AG20443 (cell line): ENCODE measurements around the gene ZNF512B.
"Not testable (repeated sequence)": the region's sequence is repeated elsewhere in the genome, so short reads cannot be mapped to it uniquely, and the experiment has no call there.

Experiments used
- DNase-seq: peaks from one replicate; pipeline ENCODE4 v3.0.0; 2012; ENCODE audit warnings: low spot score, mixed read lengths

The ZNF512B gene

GRCh38 chr20:63969838-63970713 is at the start of gene ZNF512B:
Gene ZNF512B (minus strand): TSS chr20:63969930. CDS start chr20:63967950, 1,980 bp downstream.
- peak; percentile 94 for DNase-seq

GRCh38 chr20:64015635-64016034 is 45.9 kb upstream of the ZNF512B start:
- DNase-seq = no peak

- not testable (repeated sequence) for DNase-seq
Measured at GRCh38 chr20:64012385-64013154, 42.8 kb upstream of the ZNF512B start.

- DNase-seq = no peak
Measured at GRCh38 chr20:64011366-64011779, 41.6 kb upstream of the ZNF512B start.

GRCh38 chr20:64010711-64011237 is 41.0 kb upstream of the ZNF512B start:
- peak; percentile 47 for DNase-seq

GRCh38 chr20:64009811-64010387 is 40.2 kb upstream of the ZNF512B start:
- no peak for DNase-seq

- no peak for DNase-seq
Measured at GRCh38 chr20:64006902-64007301, 37.2 kb upstream of the ZNF512B start.

GRCh38 chr20:64006490-64006889 is 36.8 kb upstream of the ZNF512B start:
- no peak for DNase-seq

GRCh38 chr20:64005394-64005793 is 35.7 kb upstream of the ZNF512B start:
- no peak for DNase-seq

GRCh38 chr20:64003960-64004725 is 34.4 kb upstream of the ZNF512B start:
- no peak for DNase-seq

- DNase-seq = no peak
Measured at GRCh38 chr20:64001607-64002011, 31.9 kb upstream of the ZNF512B start.

GRCh38 chr20:64000906-64001305 is 31.2 kb upstream of the ZNF512B start:
- no peak for DNase-seq

- DNase-seq = no peak
Measured at GRCh38 chr20:63982937-63983336, 13.2 kb upstream of the ZNF512B start.

- DNase-seq = peak; percentile 100
Measured at GRCh38 chr20:63980806-63981728, 11.3 kb upstream of the ZNF512B start, which contains the start of gene PRPF6. Gene PRPF6 (plus strand): TSS chr20:63981132. CDS start chr20:63981246, 114 bp downstream.

GRCh38 chr20:63980317-63980805 is 10.6 kb upstream of the ZNF512B start:
- DNase-seq = no peak

- DNase-seq = peak; percentile 33
Measured at GRCh38 chr20:63979557-63980316, 10.0 kb upstream of the ZNF512B start, which contains the start of gene SAMD10. Gene SAMD10 (minus strand): TSS chr20:63979642. CDS start chr20:63979467, 175 bp downstream.

- no peak for DNase-seq
Measured at GRCh38 chr20:63979229-63979556, 9.5 kb upstream of the ZNF512B start.

GRCh38 chr20:63978319-63979228 is 8.8 kb upstream of the ZNF512B start:
- peak; percentile 44 for DNase-seq
